ENCODE measurements around the gene PDE6D.
A peak's percentile ranks its signal among the peaks of the same experiment; 100 is the strongest.

PDE6D gene

DNA sequence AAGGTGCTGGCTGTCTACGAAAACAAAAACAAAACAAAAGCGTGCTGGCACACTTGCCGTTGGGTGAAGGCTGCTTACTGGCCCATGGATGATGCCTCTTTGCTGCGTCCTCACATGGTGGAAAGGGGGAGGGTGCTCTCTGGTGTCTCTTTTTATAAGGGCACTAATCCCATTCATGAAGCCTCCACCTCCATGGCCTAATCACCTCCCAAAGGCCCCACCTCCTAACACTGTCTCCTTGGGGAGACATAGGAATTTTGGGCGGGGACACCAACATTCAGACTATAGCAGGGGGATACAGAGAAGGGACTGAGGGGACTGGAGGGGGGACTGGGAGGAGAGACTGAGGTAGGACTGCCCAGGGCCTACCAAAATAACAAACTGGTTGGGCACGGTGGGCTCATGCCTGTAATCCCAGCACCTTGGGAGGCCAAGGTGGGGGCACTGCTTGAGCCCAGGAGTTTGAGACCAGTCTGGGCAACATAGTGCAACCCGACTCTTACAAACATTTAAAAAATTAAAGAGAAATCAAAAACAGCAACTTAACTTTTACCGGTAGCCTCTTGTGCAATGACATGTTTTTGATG lies 58.3 kb downstream of the PDE6D start:
- TF ChIP-seq CTCF (IDR thresholded peaks at IDR 0.05; ENCODE audit: extremely low read depth, missing control alignments) = no peak
- no peak for DNase-seq (ENCODE audit: low spot score)

- DNase-seq (ENCODE audit: low spot score) = peak; percentile 61
- no peak for TF ChIP-seq CTCF (IDR thresholded peaks at IDR 0.05; ENCODE audit: extremely low read depth, missing control alignments)
Measured at GRCh38 chr2:231720987-231721966, 59.8 kb downstream of the PDE6D start.

DNA sequence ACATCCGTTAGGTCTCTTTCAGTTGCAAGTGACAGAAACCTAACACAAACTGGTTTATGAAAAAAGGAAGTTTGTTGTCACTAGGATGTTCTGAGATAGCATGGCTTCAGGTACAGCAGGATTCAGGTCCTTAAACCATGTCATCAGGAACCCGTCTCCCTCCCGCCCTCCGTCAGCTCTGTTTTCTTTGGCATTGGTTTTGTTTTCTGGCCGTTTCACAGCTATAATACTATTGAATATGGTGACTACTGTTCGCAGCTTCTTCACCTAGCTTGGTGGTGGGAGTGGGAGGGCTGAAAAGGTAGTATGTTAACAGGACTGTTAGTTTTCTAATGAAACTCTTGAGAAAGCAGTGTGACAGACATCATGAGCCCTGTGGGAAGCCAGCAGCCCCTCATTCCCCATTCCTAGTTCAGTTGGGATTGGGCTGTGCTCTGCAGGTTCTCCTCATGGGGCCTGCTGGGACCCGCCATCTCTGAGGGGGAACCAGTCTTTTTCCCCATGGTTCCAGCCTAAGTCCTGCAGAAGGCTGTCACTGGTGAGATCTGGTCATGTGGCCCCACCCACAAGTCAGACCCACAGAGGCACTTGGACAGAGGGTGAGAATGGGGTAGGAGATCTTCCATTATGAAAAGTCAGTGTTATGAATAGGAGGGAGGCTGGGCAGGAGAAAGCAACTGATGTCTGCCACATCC lies 60.6 kb downstream of the PDE6D start:
- no peak for TF ChIP-seq CTCF (IDR thresholded peaks at IDR 0.05; ENCODE audit: extremely low read depth, missing control alignments)
- DNase-seq (ENCODE audit: low spot score) = no peak

- no peak for TF ChIP-seq CTCF (IDR thresholded peaks at IDR 0.05; ENCODE audit: extremely low read depth, missing control alignments)
- DNase-seq (ENCODE audit: low spot score) = no peak
Measured at GRCh38 chr2:231718799-231719198, 62.3 kb downstream of the PDE6D start.

DNA sequence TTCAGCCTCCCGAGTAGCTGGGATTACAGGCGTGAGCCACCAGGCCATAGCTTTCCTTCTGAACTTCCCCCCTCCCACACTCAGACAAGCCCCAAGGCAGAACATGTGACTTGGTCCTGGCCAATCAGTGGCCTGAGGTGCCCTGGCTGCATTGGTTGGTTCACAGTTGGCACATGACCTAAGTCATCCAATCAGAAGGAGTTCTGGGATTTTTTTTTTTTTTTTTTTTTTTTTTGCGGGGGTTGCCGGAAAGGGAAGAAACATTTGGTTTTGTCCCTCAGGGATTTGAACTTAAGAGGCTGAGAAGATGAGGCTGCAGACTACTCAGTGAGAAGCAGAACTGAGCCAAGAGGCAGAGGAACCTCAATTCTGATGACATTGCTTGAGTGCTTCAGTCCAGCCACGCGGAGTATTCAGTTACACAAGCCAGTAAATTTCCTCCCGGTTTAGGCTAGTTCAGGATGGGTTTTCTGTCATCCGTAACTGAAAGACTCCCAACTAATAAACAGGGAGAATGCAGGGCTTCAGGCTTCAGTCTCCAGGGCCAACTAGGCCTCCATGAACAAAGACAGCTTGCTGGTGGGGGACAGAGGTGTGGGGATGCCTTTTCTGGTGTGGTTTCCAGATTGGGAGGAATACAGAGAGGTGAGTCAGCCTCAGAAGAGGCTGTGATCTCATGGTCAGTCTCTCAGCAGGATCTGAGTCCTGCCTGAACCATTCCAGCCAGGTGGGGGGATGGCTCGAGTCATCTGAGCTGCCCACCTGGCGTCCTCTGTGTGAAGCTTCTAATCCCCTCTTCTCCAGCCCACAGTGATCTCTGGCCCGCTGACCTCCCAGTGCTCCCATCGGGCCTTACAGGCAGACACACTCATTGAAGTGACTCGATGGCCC lies 63.6 kb downstream of the PDE6D start:
- peak; percentile 72 for DNase-seq (ENCODE audit: low spot score)
- no peak for TF ChIP-seq CTCF (IDR thresholded peaks at IDR 0.05; ENCODE audit: extremely low read depth, missing control alignments)

GRCh38 chr2:231716666-231717280 lies 64.3 kb downstream of the PDE6D start:
- DNase-seq (ENCODE audit: low spot score) = no peak
- TF ChIP-seq CTCF (IDR thresholded peaks at IDR 0.05; ENCODE audit: extremely low read depth, missing control alignments) = no peak

Data from GM20000 (cell line).